Activated T-cell treated with anti-CD3 and anti-CD28 coated beads, Interleukin-2, amount 50 U/mL, for 4 hours (primary cell): Measurements from ENCODE around the gene TRAPPC3. TPM values are rescaled to one million over a fixed set of nuclear protein-coding genes. Genes with fewer than 3 reads are reported as not detected.
"Not testable (repeated sequence)": the region's sequence is repeated elsewhere in the genome, so short reads cannot be mapped to it uniquely, and the experiment has no call there.

Experiments used
- ATAC-seq, 2 donors: fragments of 200-7000 bp; cut with Tn5 transposase; one replicate each; pipeline ENCODE4 v1.10.0; 2021
- DNase-seq: peaks from one replicate; pipeline ENCODE4 v3.0.0-alpha.2; 2020
- H3K27me3 Mint-ChIP-seq: one replicate; pipeline ENCODE4 v1.8.0; 2021; ENCODE audit warnings: low read depth, mixed read lengths
- H3K36me3 Mint-ChIP-seq: one replicate; pipeline ENCODE4 v1.8.0; 2022; ENCODE audit warnings: mixed read lengths; ENCODE audit not compliant: insufficient read depth
- H3K4me1 Mint-ChIP-seq: one replicate; pipeline ENCODE4 v1.8.0; 2021; ENCODE audit warnings: low read depth, mixed read lengths
- H3K4me3 Mint-ChIP-seq: one replicate; pipeline ENCODE4 v1.8.0; 2021; ENCODE audit warnings: mild to moderate bottlenecking, moderate library complexity, mixed read lengths
- H3K9me3 Mint-ChIP-seq: one replicate; pipeline ENCODE4 v1.8.0; 2021; ENCODE audit warnings: mixed read lengths
- total RNA-seq, 3 donors: library from RNA; stranded (reverse); gene quantifications; one replicate each; pipeline ENCODE4 v1.2.1, GENCODE V29; 2021

Gene TRAPPC3
- total RNA-seq: 10 to 100 TPM; 64.2 to 69.6 (median 65.9) TPM

GRCh38 chr1:36149237-36149972 lies at the start of gene TRAPPC3:
TSS of gene TRAPPC3 (minus strand) at chr1:36149486. CDS start at chr1:36149378, 108 bp downstream.
- no peaks in the 10 kb centered on the region for H3K36me3 Mint-ChIP-seq
- H3K4me1 Mint-ChIP-seq: peaks cover 66% of the 10 kb centered on the region
- ATAC-seq (peak; percentile 95 to 96), DNase-seq (peak; percentile 99)
- H3K27me3 Mint-ChIP-seq: no peaks in the 10 kb centered on the region
- H3K9me3 Mint-ChIP-seq: no peaks in the 10 kb centered on the region
- peak within 1 kb of the TSS; percentile 99 for H3K4me3 Mint-ChIP-seq

DNA sequence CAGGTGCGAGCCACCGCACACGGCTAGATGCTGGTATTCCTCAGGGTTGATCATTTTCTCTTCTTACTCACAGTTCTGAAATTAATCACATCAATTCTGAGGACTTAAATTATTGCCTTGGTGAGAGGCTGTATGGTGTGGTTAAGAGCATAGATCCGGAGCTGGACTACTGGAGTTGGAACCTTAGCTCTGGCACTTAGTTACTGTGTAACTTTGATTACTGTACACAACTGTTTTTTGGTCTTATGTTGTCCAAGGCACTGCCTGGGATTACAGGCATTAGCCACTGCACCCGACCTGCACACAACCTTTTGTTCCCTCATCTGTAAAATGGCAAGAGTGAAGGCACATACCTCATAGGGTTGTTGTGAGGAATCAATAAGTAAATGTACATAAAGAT lies 49.4 kb upstream of the TRAPPC3 start:
- Mint-ChIP-seq H3K4me1 (no peaks in the 10 kb centered on the region), H3K36me3 (no peaks in the 10 kb centered on the region), H3K9me3 (no peaks in the 10 kb centered on the region), H3K27me3 (no peaks in the 10 kb centered on the region), H3K4me3 (no peak overlapping the region)
- no peak for DNase-seq
- no peak for ATAC-seq

DNA sequence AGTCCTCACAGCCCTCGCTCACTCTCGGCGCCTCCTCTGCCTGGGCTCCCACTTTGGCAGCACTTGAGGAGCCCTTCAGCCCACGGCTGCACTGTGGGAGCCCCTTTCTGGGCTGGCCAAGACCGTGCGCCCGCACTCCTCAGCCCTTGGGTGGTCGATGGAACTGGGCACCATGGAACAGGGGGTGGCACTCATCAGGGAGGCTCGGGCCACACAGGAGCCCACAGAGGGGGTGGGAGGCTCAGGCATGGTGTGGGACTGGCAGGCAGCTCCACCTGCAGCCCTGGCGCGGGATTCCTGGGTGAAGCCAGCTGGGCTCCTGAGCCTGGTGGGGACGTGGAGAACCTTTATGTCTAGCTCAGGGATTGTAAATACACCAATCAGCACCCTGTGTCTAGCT lies 47.5 kb upstream of the TRAPPC3 start:
- H3K9me3 Mint-ChIP-seq, H3K4me1 Mint-ChIP-seq: not testable (repeated sequence)

DNA sequence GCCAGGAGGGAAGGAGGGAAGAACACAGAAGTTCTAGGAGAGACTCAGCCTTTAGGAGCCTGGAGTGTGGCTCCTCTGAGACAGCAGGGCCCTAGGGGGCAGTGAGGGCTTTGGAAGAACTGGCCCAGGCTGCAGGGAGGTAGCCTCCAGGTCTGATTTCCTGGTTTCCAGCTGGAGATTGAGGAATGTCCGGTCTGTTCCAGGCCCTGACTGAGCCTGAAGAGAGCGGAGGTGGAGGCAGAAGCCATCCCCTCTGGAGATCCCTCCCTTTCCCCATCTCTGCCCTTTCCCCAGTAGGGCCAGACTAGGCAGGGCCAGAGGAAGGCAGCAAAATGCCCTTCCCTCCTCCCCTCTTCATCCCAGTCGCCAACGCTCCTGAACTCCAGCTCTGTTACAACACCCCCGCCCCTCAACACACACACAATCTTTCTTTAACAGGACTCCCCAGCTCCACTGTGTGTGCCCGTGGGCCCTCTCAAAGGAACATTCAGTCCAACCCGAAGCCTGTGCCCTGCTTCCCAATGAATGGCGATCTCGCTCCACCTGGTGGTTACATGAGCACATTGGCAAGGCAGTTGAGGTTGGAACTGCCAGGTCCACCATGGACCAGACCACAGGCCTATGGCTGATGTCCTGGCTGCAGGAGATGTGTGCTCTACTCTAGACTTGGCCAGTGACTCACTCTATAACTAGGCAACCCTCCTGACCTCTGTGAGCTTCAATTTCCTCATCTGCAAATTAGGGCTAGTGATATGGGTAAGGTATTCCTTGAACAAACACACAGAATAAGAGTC lies 38.7 kb upstream of the TRAPPC3 start:
- no peaks in the 10 kb centered on the region for H3K36me3 Mint-ChIP-seq
- no peak overlapping the region for H3K4me3 Mint-ChIP-seq
- H3K9me3 Mint-ChIP-seq: no peaks in the 10 kb centered on the region
- ATAC-seq (peak; percentile 96 to 97), DNase-seq (peak; percentile 74)
- no peaks in the 10 kb centered on the region for H3K27me3 Mint-ChIP-seq
- H3K4me1 Mint-ChIP-seq: peaks cover 4% of the 10 kb centered on the region

More for the DNA sequence above, 47.5 kb upstream of the TRAPPC3 start:
- not testable (repeated sequence) for H3K36me3 Mint-ChIP-seq, H3K4me3 Mint-ChIP-seq, H3K27me3 Mint-ChIP-seq, ATAC-seq, DNase-seq

GRCh38 chr1:36183309-36183856 lies 34.1 kb upstream of the TRAPPC3 start:
- peaks cover 18% of the 10 kb centered on the region for H3K36me3 Mint-ChIP-seq
- peaks cover 4% of the 10 kb centered on the region for H3K4me1 Mint-ChIP-seq
- ATAC-seq (no peak), DNase-seq (no peak)
- H3K9me3 Mint-ChIP-seq: no peaks in the 10 kb centered on the region
- no peaks in the 10 kb centered on the region for H3K27me3 Mint-ChIP-seq
- H3K4me3 Mint-ChIP-seq: no peak overlapping the region

DNA sequence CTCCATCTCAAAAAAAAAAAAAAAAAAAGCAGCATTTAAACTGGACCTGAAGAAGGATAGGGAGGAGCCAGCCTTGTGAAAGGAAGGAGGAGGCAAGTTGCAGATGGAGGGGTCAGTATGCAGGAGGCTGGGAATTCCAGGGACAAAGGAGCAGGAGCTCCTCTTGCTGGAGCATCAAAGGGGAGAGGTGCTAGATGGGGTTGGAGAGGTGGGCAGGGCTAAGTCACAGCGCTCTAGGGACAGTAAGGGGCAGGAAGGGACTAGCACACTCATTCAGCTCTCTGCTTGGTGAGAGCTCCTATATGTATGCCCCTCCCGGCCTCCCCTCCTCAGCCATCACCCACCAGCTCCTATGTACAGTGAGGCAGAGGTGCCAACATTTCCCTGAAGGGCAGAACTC lies 33.4 kb upstream of the TRAPPC3 start:
- ATAC-seq (no peak), DNase-seq (no peak)
- H3K9me3 Mint-ChIP-seq: no peaks in the 10 kb centered on the region
- H3K4me3 Mint-ChIP-seq: no peak overlapping the region
- no peaks in the 10 kb centered on the region for H3K27me3 Mint-ChIP-seq
- H3K4me1 Mint-ChIP-seq: no peaks in the 10 kb centered on the region
- peaks cover 18% of the 10 kb centered on the region for H3K36me3 Mint-ChIP-seq

GRCh38 chr1:36179220-36179600 lies 29.9 kb upstream of the TRAPPC3 start:
- no peak for ATAC-seq

GRCh38 chr1:36178471-36179219 lies 29.4 kb upstream of the TRAPPC3 start:
- Mint-ChIP-seq H3K4me1 (peaks cover 2% of the 10 kb centered on the region), H3K36me3 (peaks cover 30% of the 10 kb centered on the region), H3K27me3 (no peaks in the 10 kb centered on the region), H3K9me3 (no peaks in the 10 kb centered on the region), H3K4me3 (no peak overlapping the region)
- ATAC-seq (no peak), DNase-seq (no peak)

More at GRCh38 chr1:36179220-36179600, 29.9 kb upstream of the TRAPPC3 start:
- Mint-ChIP-seq H3K4me1 (no peaks in the 10 kb centered on the region), H3K27me3 (no peaks in the 10 kb centered on the region), H3K4me3 (no peak overlapping the region), H3K36me3 (peaks cover 25% of the 10 kb centered on the region), H3K9me3 (no peaks in the 10 kb centered on the region)
- no peak for DNase-seq

DNA sequence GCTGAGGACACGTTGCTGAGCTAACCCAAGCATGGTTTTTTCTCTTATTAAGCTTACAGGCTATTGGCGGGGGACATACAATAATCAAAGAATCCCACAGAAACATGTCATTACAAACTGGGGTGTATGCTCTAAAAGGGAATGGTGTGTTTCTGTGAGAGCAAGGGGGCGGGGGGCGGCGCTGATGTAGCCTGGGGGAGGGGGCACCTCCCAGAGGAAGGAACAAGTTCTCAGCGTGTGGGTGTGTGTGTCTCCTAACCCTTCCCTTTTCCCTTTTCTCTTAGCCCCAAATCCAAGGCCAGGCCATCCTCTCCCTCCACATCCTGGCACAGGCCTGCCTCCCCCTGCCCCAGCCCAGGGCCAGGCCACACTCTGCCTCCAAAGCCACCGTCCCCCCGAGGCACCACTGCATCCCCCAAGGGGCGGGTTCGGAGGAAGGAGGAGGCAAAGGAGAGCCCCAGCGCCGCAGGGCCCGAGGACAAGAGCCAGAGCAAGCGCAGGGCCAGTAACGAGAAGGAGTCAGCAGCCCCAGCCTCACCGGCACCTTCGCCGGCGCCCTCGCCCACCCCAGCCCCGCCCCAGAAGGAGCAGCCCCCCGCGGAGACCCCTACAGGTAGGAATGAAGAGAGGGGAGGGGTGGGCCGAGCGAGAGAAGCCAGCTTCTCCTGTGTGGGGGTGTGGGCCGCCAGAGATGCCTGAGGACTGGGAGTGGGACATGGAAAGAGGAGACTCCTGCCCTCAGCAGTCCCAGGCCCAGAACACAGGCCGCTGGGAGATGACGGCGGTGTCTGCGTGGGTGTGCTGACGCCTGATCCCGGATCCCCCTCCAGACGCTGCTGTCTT lies 28.5 kb upstream of the TRAPPC3 start:
- H3K4me3 Mint-ChIP-seq: no peak overlapping the region
- no peaks in the 10 kb centered on the region for H3K9me3 Mint-ChIP-seq
- H3K4me1 Mint-ChIP-seq: peaks cover 3% of the 10 kb centered on the region
- H3K36me3 Mint-ChIP-seq: peaks cover 36% of the 10 kb centered on the region
- DNase-seq (no peak), ATAC-seq (no peak)
- no peaks in the 10 kb centered on the region for H3K27me3 Mint-ChIP-seq

GRCh38 chr1:36176106-36176949 lies 27.0 kb upstream of the TRAPPC3 start:
- H3K4me1 Mint-ChIP-seq: peaks cover 3% of the 10 kb centered on the region
- H3K36me3 Mint-ChIP-seq: peaks cover 37% of the 10 kb centered on the region
- ATAC-seq: no peak
- DNase-seq: no peak
- H3K4me3 Mint-ChIP-seq: no peak overlapping the region
- H3K27me3 Mint-ChIP-seq: no peaks in the 10 kb centered on the region
- no peaks in the 10 kb centered on the region for H3K9me3 Mint-ChIP-seq

GRCh38 chr1:36175137-36176095 lies 26.1 kb upstream of the TRAPPC3 start:
- Mint-ChIP-seq H3K36me3 (peaks cover 36% of the 10 kb centered on the region), H3K4me3 (no peak overlapping the region), H3K27me3 (no peaks in the 10 kb centered on the region), H3K9me3 (no peaks in the 10 kb centered on the region), H3K4me1 (peaks cover 3% of the 10 kb centered on the region)
- DNase-seq (no peak), ATAC-seq (no peak)

GRCh38 chr1:36174713-36175112 lies 25.4 kb upstream of the TRAPPC3 start:
- peaks cover 7% of the 10 kb centered on the region for H3K4me1 Mint-ChIP-seq
- H3K27me3 Mint-ChIP-seq: no peaks in the 10 kb centered on the region
- no peak for DNase-seq
- H3K9me3 Mint-ChIP-seq: no peaks in the 10 kb centered on the region
- no peak for ATAC-seq
- peaks cover 31% of the 10 kb centered on the region for H3K36me3 Mint-ChIP-seq
- no peak overlapping the region for H3K4me3 Mint-ChIP-seq
